ENCODE measurements around the gene USP50.
"Not testable (repeated sequence)": the region's sequence is repeated elsewhere in the genome, so short reads cannot be mapped to it uniquely, and the experiment has no call there.

Gene USP50

GRCh38 chr15:50546566-50546965 is at the start of gene USP50:
Gene USP50 (minus strand): TSS chr15:50546666. CDS start chr15:50546525, 141 bp downstream.
- no peak for DNase-seq (ENCODE audit: low spot score)

- no peak for DNase-seq (ENCODE audit: low spot score)
Measured at GRCh38 chr15:50594311-50594710, 47.8 kb upstream of the USP50 start.

DNA sequence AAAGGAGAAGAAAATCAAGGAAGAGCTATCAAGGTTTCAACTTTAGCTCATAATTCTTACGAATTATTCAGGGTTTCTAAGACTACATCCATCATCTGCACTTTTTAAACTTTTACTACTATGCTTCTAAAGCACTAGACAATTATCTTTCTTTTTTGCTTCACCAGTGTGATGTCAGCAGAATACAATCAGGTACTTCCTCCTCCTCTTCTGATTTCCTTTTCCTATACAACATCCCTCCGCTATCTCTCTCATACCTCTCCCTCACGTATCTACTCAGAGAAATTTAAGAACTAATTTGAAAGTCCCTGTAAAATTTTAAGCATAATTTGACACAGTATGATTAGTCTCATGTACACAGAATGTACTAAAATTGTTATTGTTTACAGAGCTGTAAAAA is 47.3 kb upstream of the USP50 start:
- no peak for DNase-seq (ENCODE audit: low spot score)

DNA sequence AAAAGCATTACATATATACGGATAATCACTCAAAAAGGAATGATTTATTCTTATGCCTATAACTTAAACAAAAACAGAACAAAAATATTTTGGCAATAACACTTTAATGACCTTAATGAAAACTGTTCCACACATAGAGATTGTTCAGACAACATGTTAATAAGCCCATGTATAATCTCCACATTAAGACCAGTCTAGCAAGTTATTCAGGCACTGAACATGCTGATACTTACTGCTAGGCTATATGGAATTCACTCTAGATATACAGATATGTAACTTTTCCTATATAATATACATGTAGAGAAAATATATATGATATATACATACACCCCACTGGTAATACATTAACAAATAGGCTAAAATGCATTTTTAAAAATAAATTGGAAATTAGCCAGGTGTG is 43.8 kb upstream of the USP50 start:
- DNase-seq (ENCODE audit: low spot score): no peak

- no peak for DNase-seq (ENCODE audit: low spot score)
Measured at GRCh38 chr15:50577492-50577891, 31.0 kb upstream of the USP50 start.

- no peak for DNase-seq (ENCODE audit: low spot score)
Measured at GRCh38 chr15:50576166-50576565, 29.7 kb upstream of the USP50 start.

DNA sequence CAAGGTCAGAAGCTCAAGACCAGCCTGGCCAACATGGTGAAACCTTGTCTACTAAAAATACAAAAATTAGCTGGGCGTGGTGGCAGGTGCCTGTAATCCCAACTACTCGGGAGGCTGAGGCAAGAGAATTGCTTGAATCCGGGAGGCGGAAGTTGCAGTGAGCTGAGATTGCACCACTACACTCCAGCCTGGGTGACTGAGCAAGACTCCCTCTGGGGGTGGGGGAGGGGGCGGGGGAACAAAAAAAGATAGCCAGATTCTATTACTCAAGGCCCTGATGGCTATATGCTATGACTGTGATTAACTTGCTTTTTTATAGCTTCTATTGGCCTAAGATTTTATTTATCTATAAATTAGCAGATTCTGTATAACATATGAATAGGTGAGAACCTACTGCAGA is 27.4 kb upstream of the USP50 start:
- not testable (repeated sequence) for DNase-seq (ENCODE audit: low spot score)

DNA sequence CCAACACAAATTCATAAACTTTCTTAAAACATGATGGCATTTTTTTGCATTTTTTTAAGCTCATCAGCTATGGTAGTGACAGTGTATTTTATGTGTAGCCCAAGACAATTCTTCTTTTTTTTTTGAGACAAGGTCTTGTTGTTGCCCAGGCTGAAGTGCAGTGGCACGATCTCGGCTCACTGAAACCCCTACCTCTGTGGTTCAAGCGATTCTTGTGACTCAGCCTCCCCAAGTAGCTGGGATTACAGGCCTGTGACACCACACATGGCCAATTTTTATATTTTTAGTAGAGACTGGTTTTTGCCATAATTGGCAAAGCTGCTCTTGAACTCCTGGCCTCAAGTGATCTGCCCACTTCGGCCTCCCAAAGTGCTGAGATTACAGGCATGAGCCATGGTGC is 17.3 kb upstream of the USP50 start:
- DNase-seq (ENCODE audit: low spot score): no peak

DNA sequence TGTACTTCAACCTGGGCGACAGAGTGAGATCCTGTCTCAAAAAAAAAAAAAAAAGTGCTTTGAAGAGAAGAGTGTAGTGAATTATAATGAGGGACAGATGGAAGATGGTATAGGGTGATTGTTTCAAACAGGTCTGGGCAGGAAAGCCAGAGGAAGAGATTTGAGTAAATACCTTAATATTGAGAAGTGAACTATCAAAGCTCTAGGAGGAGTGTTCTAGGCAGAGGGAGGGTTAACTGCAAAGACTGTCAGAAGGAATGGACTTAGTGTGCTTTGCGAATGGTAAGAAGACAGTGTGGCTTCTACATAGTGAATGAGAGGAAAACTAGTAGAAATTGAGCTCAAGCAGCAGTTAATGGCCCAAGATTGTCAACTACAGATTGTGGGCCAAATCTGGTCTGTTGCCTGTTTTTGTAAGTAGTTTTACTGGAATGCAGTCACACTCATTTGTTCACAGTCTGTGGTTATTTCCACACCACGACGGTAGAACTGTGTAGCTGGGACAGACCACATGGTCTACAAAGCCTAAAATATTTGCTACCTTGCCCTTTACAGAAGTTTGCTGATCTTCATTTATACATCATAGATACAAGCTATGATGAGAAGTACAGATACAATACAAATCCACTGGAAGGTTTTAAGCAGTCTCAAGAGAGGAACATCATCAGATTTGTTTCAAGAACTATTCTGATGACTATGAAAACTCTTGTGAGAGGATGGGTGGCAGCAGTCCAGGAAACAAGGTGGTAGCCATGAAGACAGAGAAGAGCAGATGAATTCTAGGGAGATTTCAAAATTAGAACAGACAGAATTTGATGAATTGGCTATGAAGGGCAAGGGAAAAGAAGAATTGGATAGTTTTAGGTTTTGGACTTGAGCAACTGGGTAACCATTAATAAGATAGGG is 16.5 kb upstream of the USP50 start:
- DNase-seq (ENCODE audit: low spot score): no peak

DNA sequence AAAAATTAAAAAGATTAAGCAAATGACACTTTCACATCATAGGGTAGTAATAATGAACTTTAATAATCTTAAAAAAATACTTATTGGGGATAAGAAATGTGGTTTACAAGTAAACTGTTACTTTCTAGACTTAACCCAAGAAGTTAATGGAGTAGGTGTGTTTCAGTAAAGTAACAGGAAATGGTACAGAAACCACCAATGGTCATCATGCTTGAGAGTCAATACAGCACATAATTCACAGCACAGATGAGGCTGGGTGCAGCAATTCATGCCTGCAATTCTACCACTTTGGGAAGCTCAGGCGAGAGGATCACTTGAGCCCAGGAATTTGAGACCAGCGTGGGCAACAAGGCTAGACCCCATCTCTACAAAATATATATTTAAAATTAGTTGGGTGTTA is 11.5 kb upstream of the USP50 start:
- DNase-seq (ENCODE audit: low spot score): no peak

GRCh38 chr15:50556642-50557371 is 10.3 kb upstream of the USP50 start:
- DNase-seq (ENCODE audit: low spot score): no peak

GRCh38 chr15:50552238-50552637 is 5.8 kb upstream of the USP50 start:
- no peak for DNase-seq (ENCODE audit: low spot score)

DNA sequence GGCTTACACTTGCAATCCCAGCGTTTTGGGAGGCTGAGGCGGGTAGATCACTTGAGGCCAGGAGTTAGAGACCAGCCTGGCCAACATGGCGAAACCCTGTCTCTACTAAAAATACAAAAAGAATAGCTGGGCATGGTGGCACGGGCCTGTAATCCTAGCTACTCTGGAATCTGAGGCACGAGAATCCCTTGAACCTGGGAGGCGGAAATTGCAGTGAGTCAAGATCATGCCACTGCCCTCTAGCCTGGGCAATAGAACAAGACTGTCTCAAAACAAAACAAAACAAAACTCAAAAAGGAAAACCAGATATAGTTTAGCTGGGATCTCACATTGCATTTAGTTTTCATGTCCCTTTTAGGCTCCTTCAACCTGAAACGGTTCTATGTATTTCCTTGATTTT is 2.9 kb upstream of the USP50 start:
- DNase-seq (ENCODE audit: low spot score): no peak

GRCh38 chr15:50544368-50544767 is 2.1 kb downstream of the USP50 start:
- no peak for DNase-seq (ENCODE audit: low spot score)

DNA sequence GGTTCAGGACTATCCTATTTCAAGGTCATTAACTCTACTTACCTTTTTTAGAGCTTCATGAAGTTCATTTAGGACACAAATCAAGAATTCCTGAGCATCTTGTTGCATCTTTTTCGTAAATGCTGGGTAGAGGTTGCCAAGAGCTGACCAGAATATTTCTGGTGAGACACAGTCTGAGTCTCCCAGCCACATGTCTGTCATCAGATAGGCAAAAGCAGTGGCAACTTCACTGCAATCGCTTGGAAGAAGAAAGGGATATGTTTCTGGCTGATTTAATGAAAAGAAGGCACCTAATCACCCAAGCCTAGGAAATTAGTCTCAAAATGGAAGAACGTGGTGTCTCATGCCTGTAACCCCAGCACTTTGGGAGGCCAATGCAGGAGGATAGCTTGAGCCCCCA is 2.9 kb downstream of the USP50 start:
- DNase-seq (ENCODE audit: low spot score): no peak

DNA sequence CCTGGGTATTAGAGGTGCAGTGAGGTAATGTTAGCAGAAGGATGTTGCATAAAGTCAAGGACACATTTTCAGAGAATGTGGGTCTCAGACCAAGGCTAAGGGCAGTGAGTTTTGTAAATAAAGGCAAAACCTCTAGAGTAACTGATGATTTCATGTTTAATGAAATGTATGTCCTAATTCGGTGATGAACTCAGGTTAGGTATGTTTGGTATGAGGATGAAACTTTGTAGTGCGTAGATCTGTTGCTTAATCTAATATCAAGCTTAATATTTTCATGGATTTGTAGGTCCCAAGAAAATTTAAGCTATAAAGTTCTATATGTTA is 3.6 kb downstream of the USP50 start:
- DNase-seq (ENCODE audit: low spot score): no peak

DNA sequence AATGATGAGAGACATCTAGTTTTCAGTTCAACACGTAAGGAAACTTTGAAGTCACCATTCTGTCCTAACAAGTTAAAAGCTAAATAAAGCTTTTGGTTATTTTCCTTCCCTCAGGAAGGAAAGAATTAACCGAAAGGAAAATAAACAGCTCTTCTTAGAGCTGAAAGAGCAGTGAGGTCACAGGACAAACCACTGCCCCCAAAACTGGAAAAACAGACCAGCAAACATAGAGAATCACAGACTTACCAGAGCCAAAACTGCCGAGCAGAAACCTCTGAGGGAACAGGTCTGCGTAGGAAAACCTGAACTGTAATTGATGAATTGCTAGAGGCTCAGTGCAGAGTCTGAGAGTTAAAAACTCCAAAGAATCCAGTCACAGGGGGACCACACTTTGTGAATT is 14.7 kb downstream of the USP50 start:
- no peak for DNase-seq (ENCODE audit: low spot score)

DNA sequence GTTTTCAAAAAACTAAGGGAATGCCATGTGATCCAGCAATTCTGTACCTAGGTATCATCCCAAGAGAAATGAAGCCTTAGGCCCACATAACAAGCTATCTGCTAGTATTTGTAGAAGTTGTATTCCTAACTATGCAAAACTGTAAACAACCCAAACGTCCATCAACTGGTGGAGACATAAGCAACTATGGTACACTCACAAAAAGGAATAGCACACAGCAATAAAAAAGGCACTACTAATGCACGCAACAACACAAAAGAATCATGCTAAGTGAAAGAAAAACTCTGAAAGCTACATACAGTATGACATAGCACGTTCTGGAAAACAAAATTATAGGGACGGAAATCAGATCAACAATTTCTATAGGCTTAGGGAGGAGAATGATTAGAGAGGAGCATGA is 15.3 kb downstream of the USP50 start:
- no peak for DNase-seq (ENCODE audit: low spot score)

- DNase-seq (ENCODE audit: low spot score): no peak
Measured at GRCh38 chr15:50523851-50524251, 22.6 kb downstream of the USP50 start.

DNA sequence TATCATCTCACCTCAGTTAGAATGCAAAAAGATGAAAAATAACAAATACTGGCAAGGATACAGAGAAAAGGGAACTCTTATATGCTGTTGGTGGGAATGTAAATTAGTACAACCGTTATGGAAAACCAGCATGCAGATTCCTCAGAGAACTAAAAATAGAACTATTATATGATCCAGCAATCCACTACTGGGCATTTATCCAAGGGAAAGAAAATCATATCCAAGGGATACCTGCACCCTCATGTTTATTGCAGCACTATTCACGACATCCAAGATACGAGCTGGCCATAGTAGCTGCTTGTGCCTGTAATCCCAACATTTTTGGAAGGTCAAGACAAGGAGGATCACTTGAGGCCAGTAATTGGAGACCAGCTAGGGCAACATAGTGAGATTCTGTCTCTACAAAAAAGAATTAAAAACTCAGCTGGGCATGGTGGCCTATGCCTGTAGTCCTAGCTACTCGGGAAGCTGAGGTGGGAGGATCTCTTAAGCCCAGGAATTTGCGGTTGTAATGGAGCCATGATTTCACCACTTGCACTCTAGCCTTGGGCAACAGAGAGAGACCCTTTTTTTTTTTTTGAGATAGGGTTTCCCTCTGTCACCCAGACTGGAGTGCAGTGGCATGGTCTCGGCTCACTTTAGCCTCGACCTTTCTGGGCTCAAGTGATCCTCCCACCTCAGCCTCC is 26.6 kb downstream of the USP50 start:
- no peak for DNase-seq (ENCODE audit: low spot score)

DNA sequence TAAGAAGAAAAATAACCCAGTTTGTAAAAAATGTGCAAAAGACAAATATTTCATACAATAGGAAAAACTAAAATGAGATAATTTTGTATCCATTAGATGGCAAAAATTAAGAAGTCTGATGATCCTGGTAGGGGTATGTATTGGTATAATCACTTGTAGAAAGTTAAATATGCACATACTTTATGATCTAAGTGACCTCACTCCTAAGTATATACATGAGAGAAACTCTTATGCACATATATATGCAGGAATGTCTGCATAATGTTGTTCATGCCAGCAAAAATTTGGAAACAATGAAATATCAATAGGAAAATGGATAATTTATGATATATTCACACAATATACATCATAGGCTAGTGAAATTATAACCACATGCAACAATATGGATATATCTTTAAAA is 33.5 kb downstream of the USP50 start:
- DNase-seq (ENCODE audit: low spot score): no peak

- DNase-seq (ENCODE audit: low spot score): no peak
Measured at GRCh38 chr15:50506121-50506520, 40.3 kb downstream of the USP50 start.

GRCh38 chr15:50505656-50506055 is 40.8 kb downstream of the USP50 start:
- DNase-seq (ENCODE audit: low spot score): not testable (repeated sequence)
